Ishikawa (cell line): ENCODE data around the gene RGS14.

Experiments
- CREB1 ChIP-seq: IDR thresholded peaks from 2 replicates; pipeline ENCODE4 v1.6.1; 2012; ENCODE audit warnings: low read depth
- EGR1 ChIP-seq: IDR thresholded peaks from 2 replicates; pipeline ENCODE4 v1.6.1; 2012
- EP300 ChIP-seq: IDR thresholded peaks from 2 replicates; pipeline ENCODE4 v1.6.1; 2012; ENCODE audit warnings: borderline replicate concordance
- MAX ChIP-seq: IDR thresholded peaks from 2 replicates; pipeline ENCODE4 v1.6.1; 2012
- NFIC ChIP-seq: IDR thresholded peaks from 2 replicates; pipeline ENCODE4 v1.6.1; 2012
- REST ChIP-seq: IDR thresholded peaks from 2 replicates; pipeline ENCODE4 v1.6.1; 2012; ENCODE audit warnings: low read depth, mild to moderate bottlenecking
- TAF1 ChIP-seq: IDR thresholded peaks from 2 replicates; pipeline ENCODE4 v1.6.1; 2012; ENCODE audit warnings: low read depth, mild to moderate bottlenecking
- TEAD4 ChIP-seq: IDR thresholded peaks from 2 replicates; pipeline ENCODE4 v1.6.1; 2012
- USF1 ChIP-seq: IDR thresholded peaks from 2 replicates; pipeline ENCODE4 v1.6.1; 2012
- ZBTB7A ChIP-seq: IDR thresholded peaks from 2 replicates; pipeline ENCODE4 v1.6.1; 2012; ENCODE audit warnings: low read depth

GRCh38 chr5:177414481-177414880 lies 56.8 kb downstream of the RGS14 start:
- TF ChIP-seq TEAD4 = no peak
- TF ChIP-seq EP300 = no peak
- TF ChIP-seq MAX = no peak
- TF ChIP-seq USF1 = no peak
- no peak for TF ChIP-seq EGR1
- TF ChIP-seq NFIC = no peak
- no peak for TF ChIP-seq REST
- no peak for TF ChIP-seq CREB1
- no peak for TF ChIP-seq TAF1
- no peak for TF ChIP-seq ZBTB7A
